GM12878 (cell line): ENCODE measurements around the gene C22orf15. TPM values are rescaled to one million over a fixed set of nuclear protein-coding genes. Genes with fewer than 3 reads are reported as not detected.
A peak's percentile ranks its signal among the peaks of the same experiment; 100 is the strongest.

Source experiments
- ASH2L ChIP-seq: fragments of 300-600, 200-600 bp; sonication (generic); IDR thresholded peaks from 2 replicates; pipeline ENCODE4 v1.6.1; 2017; ENCODE audit warnings: low read depth, mild to moderate bottlenecking, borderline replicate concordance
- CBFB ChIP-seq: IDR thresholded peaks from 2 replicates; pipeline ENCODE4 v1.6.1; 2016; ENCODE audit warnings: antibody characterized with exemption, low read depth
- CREB1 ChIP-seq: IDR thresholded peaks from 2 replicates; pipeline ENCODE4 v1.6.1; 2012; ENCODE audit warnings: low read depth, mild to moderate bottlenecking, inconsistent platforms
- E2F4 ChIP-seq: IDR thresholded peaks from 2 replicates; pipeline ENCODE4 v1.6.1; 2012; ENCODE audit warnings: low read depth, low read length, improper control_type of control experiment
- EGR1 ChIP-seq, 2 experiments: IDR thresholded peaks; 1 replicate in 1 of 2; 2 replicates in 1 of 2; pipeline ENCODE4 v1.6.1; 2011 to 2012; ENCODE audit warnings: low read depth in 2 of 2, low read length in 2 of 2, borderline replicate concordance in 1 of 2, mild to moderate bottlenecking in 1 of 2, moderate library complexity in 1 of 2
- EP300 ChIP-seq, 2 experiments: fragments of 150-350 bp in 1 of 2; IDR thresholded peaks; 2 replicates each; pipeline ENCODE4 v1.6.1; 2011 to 2012; ENCODE audit warnings: low read depth in 2 of 2, low read length in 2 of 2, borderline replicate concordance in 1 of 2, improper control_type of control experiment in 1 of 2, inconsistent platforms in 1 of 2; ENCODE audit not compliant: control insufficient read depth in 1 of 2
- GABPA ChIP-seq: IDR thresholded peaks from 2 replicates; pipeline ENCODE4 v1.6.1; 2014; ENCODE audit warnings: antibody characterized with exemption, low read depth, mild to moderate bottlenecking, inconsistent platforms
- IKZF1 ChIP-seq: fragments of 450-650 bp; conservative IDR thresholded peaks from 2 replicates; pipeline ENCODE4 v1.6.1; 2017; ENCODE audit warnings: antibody characterized with exemption, mild to moderate bottlenecking
- IRF4 ChIP-seq: IDR thresholded peaks from 2 replicates; pipeline ENCODE4 v1.6.1; 2011; ENCODE audit warnings: low read depth, low read length
- MEF2A ChIP-seq: IDR thresholded peaks from 2 replicates; pipeline ENCODE4 v1.6.1; 2011; ENCODE audit warnings: low read depth, mild to moderate bottlenecking, low read length, moderate library complexity; ENCODE audit not compliant: insufficient read depth
- MEF2B ChIP-seq: fragments of 450-650 bp; IDR thresholded peaks from 2 replicates; pipeline ENCODE4 v1.6.1; 2018; ENCODE audit warnings: mild to moderate bottlenecking, moderate library complexity; ENCODE audit not compliant: partially characterized antibody, poor library complexity, severe bottlenecking
- MTA2 ChIP-seq: fragments of 450-650 bp; IDR thresholded peaks from 2 replicates; pipeline ENCODE4 v1.6.1; 2016; ENCODE audit warnings: low read depth, mild to moderate bottlenecking, moderate library complexity
- NR2C2 ChIP-seq: IDR thresholded peaks from 2 replicates; pipeline ENCODE4 v1.6.1; 2011; ENCODE audit warnings: borderline replicate concordance, low read depth; ENCODE audit not compliant: control insufficient read depth, insufficient read length
- NR2F1 ChIP-seq: fragments of 450-650 bp; conservative IDR thresholded peaks from 2 replicates; pipeline ENCODE4 v1.6.1; 2017; ENCODE audit warnings: mild to moderate bottlenecking
- PAX8 ChIP-seq: fragments of 450-650 bp; IDR thresholded peaks from 2 replicates; pipeline ENCODE4 v1.6.1; 2017; ENCODE audit warnings: mild to moderate bottlenecking, moderate library complexity
- POLR2A ChIP-seq: IDR thresholded peaks from 2 replicates; pipeline ENCODE4 v1.6.1; 2011; ENCODE audit warnings: low read depth, mild to moderate bottlenecking, low read length
- RELB ChIP-seq: fragments of 450-650 bp; IDR thresholded peaks from 2 replicates; pipeline ENCODE4 v1.6.1; 2017; ENCODE audit warnings: low read depth, mild to moderate bottlenecking, moderate library complexity
- RUNX3 ChIP-seq: IDR thresholded peaks from 2 replicates; pipeline ENCODE4 v1.6.1; 2012; ENCODE audit warnings: low read length, inconsistent platforms
- SP1 ChIP-seq: IDR thresholded peaks from one replicate; pipeline ENCODE4 v1.6.1; 2011; ENCODE audit warnings: low read depth, low read length
- STAT1 ChIP-seq: fragments of 450-650 bp; conservative IDR thresholded peaks from 2 replicates; pipeline ENCODE4 v1.6.1; 2014; ENCODE audit warnings: antibody characterized with exemption, mild to moderate bottlenecking
- TAF1 ChIP-seq: IDR thresholded peaks from 2 replicates; pipeline ENCODE4 v1.6.1; 2011; ENCODE audit warnings: mild to moderate bottlenecking, low read depth, low read length, borderline replicate concordance
- TCF3 ChIP-seq: IDR thresholded peaks from 2 replicates; pipeline ENCODE4 v1.6.1; 2012; ENCODE audit warnings: low read depth, mild to moderate bottlenecking, low read length, borderline replicate concordance; ENCODE audit not compliant: insufficient read depth
- polyA plus RNA-seq, 11 experiments: library from polyadenylated mRNA; depleted of rRNA in 4 of 11; unstranded in 6 of 11; stranded (reverse) in 5 of 11; fragments of >200 nt; fragmentation: Nextera tagmentation in 4 of 11; fragmentation: Illumina TruSeq in 1 of 11; extraction: Ambion mirVana in 4 of 11; extraction: Trizol in 1 of 11; gene quantifications; 1 replicate in 1 of 11; 2 replicates in 10 of 11; pipeline versions ENCODE4 v1.2.1 to v1.2.3, GENCODE V29; 2011 to 2016; ENCODE audit warnings: inconsistent platforms in 2 of 11, missing spikeins in 2 of 11, low read depth in 1 of 11
- total RNA-seq, 4 experiments: library from RNA; depleted of rRNA in 3 of 4; stranded (reverse); fragments of >200 nt in 3 of 4; fragmentation: Illumina TruSeq in 1 of 4; extraction: Trizol in 1 of 4; gene quantifications; 2 replicates each; pipeline versions ENCODE4 v1.2.1 to v1.2.3, GENCODE V29; 2013 to 2021
- TF ChIP-seq, protein P1 (sequence below): fragments of 450-650 bp; IDR thresholded peaks from 2 replicates; pipeline ENCODE4 v1.6.1; 2014; ENCODE audit warnings: mild to moderate bottlenecking

Gene C22orf15
- total and polyA plus RNA-seq, 10 of the 15 experiments (the other 5 are each of a cell fraction or from before 2014, with no cell fraction given), result 0.05 to 0.47 (median 0.13) TPM; not detected in 3

DNA sequence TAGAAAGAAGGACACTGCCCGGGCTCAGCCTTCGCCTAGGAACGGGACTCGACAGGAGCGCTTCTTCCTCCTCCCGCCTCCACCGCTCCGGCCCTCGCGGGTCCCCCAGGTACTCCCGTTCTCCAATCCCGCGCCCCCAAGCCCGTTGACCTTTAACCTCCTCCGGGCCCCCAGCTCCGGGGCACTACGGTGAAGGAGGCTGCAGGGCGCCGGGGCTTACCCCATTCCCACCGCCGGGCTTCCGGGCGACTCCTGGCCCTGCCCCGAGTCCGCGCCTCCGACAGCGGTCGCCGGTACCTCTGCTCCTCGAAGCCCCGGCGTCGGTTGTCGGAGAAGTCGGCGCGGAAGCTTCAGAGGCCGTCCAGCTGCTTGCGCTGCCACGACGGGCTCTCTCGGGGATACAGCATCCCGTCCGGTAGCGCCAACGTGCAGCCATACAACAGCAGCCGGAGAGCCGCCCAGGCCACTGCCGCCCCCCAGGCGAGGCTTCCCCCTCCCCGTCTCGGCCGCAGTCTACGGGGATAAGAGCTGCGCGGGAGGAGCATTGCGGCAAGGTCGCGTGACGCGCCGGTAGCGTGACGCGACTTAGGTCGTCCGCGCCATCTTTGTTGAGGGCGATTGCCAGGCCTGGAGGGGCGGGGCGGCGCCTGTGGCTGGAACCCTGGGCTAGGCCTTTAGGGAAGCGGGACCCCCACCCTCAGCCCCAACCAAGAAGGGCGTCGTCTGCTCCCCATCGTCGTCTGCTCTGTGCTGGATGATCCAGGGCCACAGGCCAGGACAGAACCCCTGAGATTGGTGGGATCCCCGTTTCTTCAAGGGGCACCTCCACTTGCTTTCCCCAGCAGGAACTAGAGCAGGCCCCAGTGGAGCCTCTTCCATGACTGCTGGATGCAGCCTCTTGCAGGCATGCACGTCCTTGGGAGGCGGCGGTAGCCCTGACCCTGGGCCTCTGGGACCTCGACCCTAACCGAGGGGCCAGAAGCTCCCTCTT is 45.7 kb upstream of the C22orf15 start (continued):
- TF ChIP-seq, protein P1, sequence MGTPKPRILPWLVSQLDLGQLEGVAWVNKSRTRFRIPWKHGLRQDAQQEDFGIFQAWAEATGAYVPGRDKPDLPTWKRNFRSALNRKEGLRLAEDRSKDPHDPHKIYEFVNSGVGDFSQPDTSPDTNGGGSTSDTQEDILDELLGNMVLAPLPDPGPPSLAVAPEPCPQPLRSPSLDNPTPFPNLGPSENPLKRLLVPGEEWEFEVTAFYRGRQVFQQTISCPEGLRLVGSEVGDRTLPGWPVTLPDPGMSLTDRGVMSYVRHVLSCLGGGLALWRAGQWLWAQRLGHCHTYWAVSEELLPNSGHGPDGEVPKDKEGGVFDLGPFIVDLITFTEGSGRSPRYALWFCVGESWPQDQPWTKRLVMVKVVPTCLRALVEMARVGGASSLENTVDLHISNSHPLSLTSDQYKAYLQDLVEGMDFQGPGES, result peak; percentile 52; the same call in 1 of the 2 replicates
- TF ChIP-seq IKZF1 (peak; percentile 99), MEF2A (0 out of 2 replicates have a peak, but pooled peaks have one; percentile 28), POLR2A (peak; percentile 97), MEF2B (peak; percentile 56), EP300 (IDR thresholded peaks at IDR 0.05; ENCODE audit: borderline replicate concordance in 1 of 2, control insufficient read depth in 1 of 2, low read depth in 2 of 2, low read length in 2 of 2) (peak in 1 of 2 experiments; percentile 10; a peak in 1 of 4 replicates), SP1 (peak; percentile 67), CBFB (0 out of 2 replicates have a peak, but pooled peaks have one; percentile 72), TCF3 (peak; percentile 70; the same call in 1 of the 2 replicates), EGR1 (IDR thresholded peaks at IDR 0.05; ENCODE audit: borderline replicate concordance in 1 of 2, low read depth in 2 of 2, low read length in 2 of 2) (peak; percentile 65 to 79; a peak in 2 of 3 replicates), NR2C2 (no peak), IRF4 (peak; percentile 67), STAT1 (peak; percentile 87), NR2F1 (peak; percentile 97), E2F4 (0 out of 2 replicates have a peak, but pooled peaks have one; percentile 13), PAX8 (no peak), TAF1 (peak; percentile 57; the same call in 1 of the 2 replicates), GABPA (no peak), CREB1 (peak; percentile 99), MTA2 (peak; percentile 24; the same call in 1 of the 2 replicates), RUNX3 (peak; percentile 79), RELB (peak; percentile 70), ASH2L (peak; percentile 89; the same call in 1 of the 2 replicates)
